A673 (cell line): ENCODE measurements around the gene SETDB2.

ENCODE experiments used
- EZH2 ChIP-seq: fragments of 200-600 bp; sonication (generic); IDR thresholded peaks from 2 replicates; pipeline ENCODE4 v1.6.1; 2017; ENCODE audit warnings: borderline replicate concordance, low read depth, mild to moderate bottlenecking, mixed read lengths, antibody characterized with exemption, low read length; ENCODE audit not compliant: poor library complexity, severe bottlenecking
- TF ChIP-seq, protein P1 (sequence below): fragments of 300-800, 200-600 bp; sonication (generic); conservative IDR thresholded peaks from 2 replicates; pipeline ENCODE4 v1.5.1; 2017; ENCODE audit warnings: low read depth, mild to moderate bottlenecking, antibody characterized with exemption, low read length, moderate library complexity, mixed read lengths

DNA sequence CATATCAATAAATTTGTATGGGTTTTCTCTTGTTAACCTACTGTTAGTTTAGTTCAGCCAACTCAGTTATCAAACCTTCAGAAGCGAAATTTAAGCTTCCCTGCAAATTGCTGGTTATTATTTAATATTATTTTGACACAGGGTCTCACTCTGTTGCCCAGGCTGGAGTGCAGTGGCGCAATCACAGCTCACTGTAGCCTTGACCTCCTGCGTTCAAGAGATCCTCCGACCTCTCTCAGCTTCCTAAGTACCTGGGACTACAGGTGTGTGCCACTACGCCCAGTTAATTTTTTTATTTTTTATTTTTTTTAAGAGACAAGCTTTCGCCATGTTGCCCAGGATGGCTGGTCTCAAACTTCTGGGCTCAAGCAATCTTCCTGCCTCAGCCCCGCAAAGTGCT, 6.4 kb upstream of the SETDB2 start:
- no peak for TF ChIP-seq EZH2
- TF ChIP-seq, protein P1, sequence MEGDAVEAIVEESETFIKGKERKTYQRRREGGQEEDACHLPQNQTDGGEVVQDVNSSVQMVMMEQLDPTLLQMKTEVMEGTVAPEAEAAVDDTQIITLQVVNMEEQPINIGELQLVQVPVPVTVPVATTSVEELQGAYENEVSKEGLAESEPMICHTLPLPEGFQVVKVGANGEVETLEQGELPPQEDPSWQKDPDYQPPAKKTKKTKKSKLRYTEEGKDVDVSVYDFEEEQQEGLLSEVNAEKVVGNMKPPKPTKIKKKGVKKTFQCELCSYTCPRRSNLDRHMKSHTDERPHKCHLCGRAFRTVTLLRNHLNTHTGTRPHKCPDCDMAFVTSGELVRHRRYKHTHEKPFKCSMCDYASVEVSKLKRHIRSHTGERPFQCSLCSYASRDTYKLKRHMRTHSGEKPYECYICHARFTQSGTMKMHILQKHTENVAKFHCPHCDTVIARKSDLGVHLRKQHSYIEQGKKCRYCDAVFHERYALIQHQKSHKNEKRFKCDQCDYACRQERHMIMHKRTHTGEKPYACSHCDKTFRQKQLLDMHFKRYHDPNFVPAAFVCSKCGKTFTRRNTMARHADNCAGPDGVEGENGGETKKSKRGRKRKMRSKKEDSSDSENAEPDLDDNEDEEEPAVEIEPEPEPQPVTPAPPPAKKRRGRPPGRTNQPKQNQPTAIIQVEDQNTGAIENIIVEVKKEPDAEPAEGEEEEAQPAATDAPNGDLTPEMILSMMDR: no peak
